Psoas muscle (tissue), 8 donors: Measurements from ENCODE around the gene KLF12. TPM values are rescaled to one million over a fixed set of nuclear protein-coding genes. Genes with fewer than 3 reads are reported as not detected.

Experiments used
- ATAC-seq, 4 donors: fragments of 200-7000 bp; cut with Tn5 transposase; one replicate each; pipeline ENCODE4 v1.9.1; 2020; ENCODE audit warnings: moderate library complexity in 3 of 4, mild to moderate bottlenecking in 2 of 4
- DNase-seq, 2 donors: peaks; one replicate each; pipeline ENCODE4 v3.0.0-alpha.2; 2020
- H3K27ac ChIP-seq: fragments of 200-600 bp; one replicate; pipeline ENCODE4 v1.8.0; 2022
- H3K27me3 ChIP-seq, 3 donors: fragments of 200-600 bp in 1 of 3; one replicate each; pipeline versions ENCODE4 v1.6.1 to v1.8.0; 2013 to 2022; ENCODE audit warnings: low read length in 2 of 3, mild to moderate bottlenecking in 2 of 3, moderate library complexity in 1 of 3; ENCODE audit not compliant: insufficient read depth in 3 of 3
- H3K36me3 ChIP-seq, 2 donors: fragments of 200-600 bp in 1 of 2; one replicate each; pipeline versions ENCODE4 v1.6.1 to v1.8.0; 2013 to 2022; ENCODE audit warnings: low read depth in 1 of 2, mild to moderate bottlenecking in 1 of 2, moderate library complexity in 1 of 2; ENCODE audit not compliant: insufficient read depth in 1 of 2
- H3K4me1 ChIP-seq: fragments of 200-600 bp; one replicate; pipeline ENCODE4 v1.8.0; 2022
- H3K4me3 ChIP-seq: fragments of 200-600 bp; one replicate; pipeline ENCODE4 v1.8.0; 2022; ENCODE audit warnings: mild to moderate bottlenecking
- H3K9me3 ChIP-seq: fragments of 200-600 bp; one replicate; pipeline ENCODE4 v1.8.0; 2022
- CTCF ChIP-seq: fragments of 200-600 bp; IDR thresholded peaks from one replicate; pipeline ENCODE4 v1.8.0; 2022; ENCODE audit warnings: antibody characterized with exemption
- WGBS, 3 donors: extraction: QIAGEN DNeasy Blood & Tissue Kit; methylation state at CpG; one replicate each; pipeline versions ENCODE4 v1.1.6 to v1.1.7; 2013; 5-methylcytosine and 5-hydroxymethylcytosine counted together
- intact Hi-C, 2 donors: fragments of 100-400 bp; cut with DNase I; formaldehyde crosslinking; loops; one replicate each; pipeline versions ENCODE4 v1.11.0 to v1.14.2; 2022
- polyA plus RNA-seq, 3 donors: library from polyadenylated mRNA; stranded (reverse); fragments of 200-250 nt; gene quantifications; one replicate each; pipeline ENCODE4 v1.2.3, GENCODE V29; 2013
- total RNA-seq, 4 donors: library from RNA; stranded (reverse); fragmentation: NEBNext Ultra II Directional in 2 of 4; extraction: Animal tissue kit (Norgen Biotek cat#: 25700) in 2 of 4; gene quantifications; one replicate each; pipeline versions ENCODE4 v1.2.1 to v1.2.4, GENCODE V29; 2021 to 2023
- donor health status: healthy with polysubstance abuse.
- donor health status: DM: no; HTN: no; CAD: no; lungs with moderate emphysema.
- donor health status: Bipolar disorder and iron deficiency.
- donor health status: healthy.
- donor health status: DM: yes; HTN: yes; CAD: no.
- donor health status: DM: no; HTN: no; CAD: no.
- donor health status: DM: no; HTN: no; CAD: no.
- donor health status: DM: yes; HTN: yes; CAD: no.

Gene KLF12
- total and polyA plus RNA-seq, 7 donors = 0.55 to 12.4 (median 8.0) TPM

GRCh38 chr13:74092711-74093110 lies 41.5 kb downstream of the KLF12 start:
- no peak for TF ChIP-seq CTCF
- peaks cover 29% of the 10 kb centered on the region for H3K4me1 ChIP-seq
- no peak for ATAC-seq
- intact Hi-C loops = no loop called here
- no peaks in the 10 kb centered on the region for H3K9me3 ChIP-seq
- no peaks in the 10 kb centered on the region for H3K27me3 ChIP-seq
- no peak overlapping the region for H3K4me3 ChIP-seq
- no peak overlapping the region for H3K27ac ChIP-seq
- H3K36me3 ChIP-seq = no peaks in the 10 kb centered on the region
- no peak for DNase-seq
- WGBS, 3 donors = 84 to 88% (median 87%) methylated on average over 3 of the region's 3 CpGs

GRCh38 chr13:74090869-74091605 lies 43.2 kb downstream of the KLF12 start:
- Histone ChIP-seq H3K4me1 (peaks cover 33% of the 10 kb centered on the region), H3K36me3 (no peaks in the 10 kb centered on the region), H3K4me3 (no peak overlapping the region), H3K27me3 (no peaks in the 10 kb centered on the region), H3K9me3 (no peaks in the 10 kb centered on the region), H3K27ac (no peak overlapping the region)
- no peak for TF ChIP-seq CTCF
- WGBS, 3 donors = 70 to 90% (median 74%) methylated on average over 4 of the region's 4 CpGs
- ATAC-seq (no peak), DNase-seq (no peak)
- intact Hi-C loops = no loop called here

GRCh38 chr13:74090397-74090796 lies 43.8 kb downstream of the KLF12 start:
- no peak for DNase-seq
- H3K9me3 ChIP-seq = no peaks in the 10 kb centered on the region
- peaks cover 33% of the 10 kb centered on the region for H3K4me1 ChIP-seq
- no peak overlapping the region for H3K4me3 ChIP-seq
- ATAC-seq = no peak
- H3K36me3 ChIP-seq = no peaks in the 10 kb centered on the region
- 95 to 97% (median 95%) methylated on average over 3 of the region's 3 CpGs for WGBS, 3 donors
- intact Hi-C loops = no loop called here
- H3K27me3 ChIP-seq = no peaks in the 10 kb centered on the region
- no peak overlapping the region for H3K27ac ChIP-seq
- TF ChIP-seq CTCF = no peak

- H3K36me3 ChIP-seq = no peaks in the 10 kb centered on the region
- intact Hi-C loops = no loop called here
- no peaks in the 10 kb centered on the region for H3K27me3 ChIP-seq
- no peak for TF ChIP-seq CTCF
- whole genome bisulfite sequencing, 3 donors = 16 to 25% (median 24%) methylated on average over 3 of the region's 3 CpGs
- no peaks in the 10 kb centered on the region for H3K9me3 ChIP-seq
- DNase-seq (no peak), ATAC-seq (peak; percentile 73 to 92 (median 80))
- peak overlapping the region; percentile 30 for H3K27ac ChIP-seq
- peaks cover 27% of the 10 kb centered on the region for H3K4me1 ChIP-seq
- no peak overlapping the region for H3K4me3 ChIP-seq
Measured at GRCh38 chr13:74087357-74087756, 46.8 kb downstream of the KLF12 start.
